Adipocyte (in vitro differentiated cells): ENCODE measurements around the gene OGFOD2.
A peak's percentile ranks its signal among the peaks of the same experiment; 100 is the strongest.

ENCODE experiments used
- DNase-seq: peaks from one replicate; pipeline ENCODE4 v3.0.0-alpha.2; 2015; ENCODE audit warnings: low read depth
- H3K27me3 ChIP-seq: replicated peaks from 2 replicates; pipeline ENCODE4 v1.7.0; 2013; ENCODE audit warnings: mild to moderate bottlenecking, low read length, moderate library complexity; ENCODE audit not compliant: control insufficient read depth, insufficient read depth
- H3K36me3 ChIP-seq: 2 replicates; pipeline ENCODE4 v1.7.0; 2013; ENCODE audit warnings: low read length, mild to moderate bottlenecking, moderate library complexity; ENCODE audit not compliant: control insufficient read depth, insufficient read depth, severe bottlenecking
- H3K4me1 ChIP-seq: 2 replicates; pipeline ENCODE4 v1.7.0; 2013; ENCODE audit warnings: mild to moderate bottlenecking, low read length, moderate library complexity; ENCODE audit not compliant: control insufficient read depth, insufficient read depth
- H3K4me3 ChIP-seq: 2 replicates; pipeline ENCODE4 v1.7.0; 2013; ENCODE audit warnings: mild to moderate bottlenecking, low read length, moderate library complexity
- H3K9ac ChIP-seq: 2 replicates; pipeline ENCODE4 v1.7.0; 2013; ENCODE audit warnings: mild to moderate bottlenecking, low read length, moderate library complexity
- H3K9me3 ChIP-seq: 2 replicates; pipeline ENCODE4 v1.7.0; 2013; ENCODE audit warnings: mild to moderate bottlenecking, low read length, moderate library complexity; ENCODE audit not compliant: control insufficient read depth

Gene OGFOD2

DNA sequence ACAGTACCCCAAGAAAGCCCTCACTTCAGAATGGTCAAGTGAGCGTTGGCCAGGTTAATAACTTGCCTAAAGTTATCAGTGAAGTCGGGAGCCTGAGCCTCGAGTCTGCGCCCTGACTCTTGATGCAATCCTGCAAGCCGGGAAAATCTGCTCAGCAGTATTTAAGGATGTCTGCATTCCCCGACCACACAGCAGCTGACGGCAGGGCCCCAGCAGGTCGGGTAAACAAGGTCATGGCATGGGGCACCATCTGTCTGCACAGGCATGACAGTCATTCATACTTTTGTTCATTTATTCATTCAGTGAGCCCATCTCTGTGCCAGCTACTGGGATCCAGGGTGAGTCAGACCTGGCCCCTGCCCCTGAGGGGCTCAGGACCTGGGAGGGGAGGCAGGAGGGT, 19.9 kb upstream of the OGFOD2 start:
- no peaks in the 10 kb centered on the region for H3K9me3 ChIP-seq
- no peaks in the 10 kb centered on the region for H3K36me3 ChIP-seq
- DNase-seq: no peak
- no peak overlapping the region for H3K4me3 ChIP-seq
- H3K4me1 ChIP-seq: peaks cover 5% of the 10 kb centered on the region
- H3K27me3 ChIP-seq: no peaks in the 10 kb centered on the region
- no peak overlapping the region for H3K9ac ChIP-seq

DNA sequence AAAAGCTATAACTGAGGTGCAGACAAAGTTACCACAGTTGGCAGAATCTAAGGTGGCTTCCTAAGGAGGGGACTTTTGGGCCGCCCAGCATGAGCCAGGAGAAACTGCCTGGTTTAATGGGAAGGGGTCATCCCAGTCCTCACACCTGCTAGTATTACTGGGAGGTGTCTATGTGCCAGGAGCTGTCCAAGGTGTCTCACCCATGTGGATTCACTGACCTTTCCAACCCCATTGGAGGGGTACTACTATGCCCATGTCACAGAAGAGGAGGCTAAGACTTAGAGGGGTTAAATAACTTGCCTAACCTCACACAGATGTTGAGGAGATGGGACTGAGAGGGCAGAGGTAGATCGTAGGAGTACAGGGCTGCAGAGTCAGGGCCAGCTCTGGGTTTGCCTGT, 19.0 kb upstream of the OGFOD2 start:
- H3K9me3 ChIP-seq: no peaks in the 10 kb centered on the region
- no peak for DNase-seq
- H3K4me3 ChIP-seq: no peak overlapping the region
- H3K9ac ChIP-seq: no peak overlapping the region
- H3K36me3 ChIP-seq: no peaks in the 10 kb centered on the region
- peaks cover 5% of the 10 kb centered on the region for H3K4me1 ChIP-seq
- no peaks in the 10 kb centered on the region for H3K27me3 ChIP-seq

DNA sequence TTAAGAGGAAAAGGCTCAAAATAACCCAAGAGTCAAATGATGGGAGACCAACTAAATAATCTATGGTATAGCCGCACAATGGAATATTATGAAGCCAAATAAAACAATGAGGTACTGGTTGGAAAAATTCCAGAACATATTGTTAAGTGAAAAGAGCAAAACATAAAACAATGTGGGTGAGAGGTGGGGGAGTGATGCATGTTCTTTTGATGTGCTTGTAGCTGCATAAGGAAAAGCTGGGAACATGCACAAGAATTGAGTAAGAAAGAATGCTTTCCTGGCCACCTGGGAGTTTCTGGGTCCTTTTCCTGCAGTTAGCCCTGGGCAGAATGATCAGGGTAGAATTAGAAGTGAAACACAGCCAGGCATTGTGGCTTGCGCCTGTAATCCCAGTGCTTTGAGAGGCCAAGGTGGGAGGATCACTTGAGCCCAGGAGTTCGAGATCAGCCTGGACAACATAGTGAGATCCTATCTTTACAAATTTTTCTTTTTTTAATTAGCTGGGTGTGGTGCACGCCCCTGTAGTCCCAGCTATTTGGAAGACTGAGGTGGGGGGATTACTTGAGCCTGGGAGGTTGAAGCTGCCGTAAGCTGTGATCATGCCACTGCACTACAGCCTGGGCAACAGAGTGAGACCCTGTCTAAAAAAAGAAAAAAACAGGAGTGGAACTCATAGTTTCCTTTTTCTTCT, 16.7 kb upstream of the OGFOD2 start:
- Histone ChIP-seq H3K9me3 (no peaks in the 10 kb centered on the region), H3K4me1 (peaks cover 6% of the 10 kb centered on the region), H3K9ac (no peak overlapping the region), H3K36me3 (no peaks in the 10 kb centered on the region), H3K4me3 (no peak overlapping the region), H3K27me3 (no peaks in the 10 kb centered on the region)
- no peak for DNase-seq

DNA sequence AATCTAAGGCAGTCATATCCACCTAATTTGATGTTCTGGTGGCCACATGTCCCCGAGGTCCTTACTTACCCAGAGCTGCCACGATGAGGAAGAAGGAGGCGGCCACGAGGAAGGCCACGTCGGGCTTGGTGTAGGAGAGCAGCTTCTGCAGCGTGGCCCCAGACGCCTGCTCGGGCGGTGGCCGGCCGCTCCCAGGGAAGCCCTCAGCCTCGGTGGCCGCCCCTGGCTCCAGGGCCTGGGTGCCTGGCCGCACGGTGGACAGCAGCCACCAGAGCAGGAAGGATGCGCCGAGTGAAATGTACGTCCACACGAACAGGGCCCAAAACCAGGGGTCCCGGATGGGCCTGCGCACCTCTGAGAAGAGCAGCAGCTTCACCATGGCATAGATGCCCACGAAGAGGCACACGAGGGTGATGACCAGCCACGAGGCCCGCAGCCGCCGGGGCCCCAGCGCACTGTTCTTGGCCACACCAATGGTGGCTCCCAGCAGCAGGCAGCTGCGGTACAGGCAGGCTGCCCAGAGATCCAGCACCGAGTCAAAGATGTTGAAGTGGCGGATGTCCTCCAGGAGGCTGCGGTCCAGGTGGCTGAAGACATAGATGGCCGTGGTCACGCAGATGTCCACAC, 15.4 kb upstream of the OGFOD2 start:
- Histone ChIP-seq H3K9me3 (no peaks in the 10 kb centered on the region), H3K36me3 (no peaks in the 10 kb centered on the region), H3K27me3 (no peaks in the 10 kb centered on the region), H3K4me1 (peaks cover 16% of the 10 kb centered on the region), H3K4me3 (no peak overlapping the region), H3K9ac (no peak overlapping the region)
- no peak for DNase-seq

DNA sequence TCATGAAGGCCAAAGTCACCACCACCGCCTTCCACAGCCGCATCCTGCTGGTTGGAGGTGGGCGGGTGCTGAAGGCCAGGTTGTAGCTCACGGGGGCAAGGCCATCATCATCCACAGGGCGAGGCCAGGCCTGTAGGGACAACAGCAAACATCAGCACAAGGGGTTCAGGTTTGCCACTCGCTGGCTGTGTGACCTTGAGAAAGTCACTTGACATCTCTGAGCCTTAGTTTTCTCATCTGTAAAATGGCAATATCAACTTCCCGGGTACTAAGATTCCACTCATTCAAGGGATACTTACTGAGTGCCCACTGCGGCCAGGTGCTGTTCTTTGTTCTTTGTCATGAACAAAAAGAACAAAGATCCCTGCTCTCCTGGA, 14.9 kb upstream of the OGFOD2 start:
- Histone ChIP-seq H3K4me3 (no peak overlapping the region), H3K4me1 (peaks cover 17% of the 10 kb centered on the region), H3K36me3 (no peaks in the 10 kb centered on the region), H3K9me3 (no peaks in the 10 kb centered on the region), H3K9ac (no peak overlapping the region), H3K27me3 (no peaks in the 10 kb centered on the region)
- no peak for DNase-seq

DNA sequence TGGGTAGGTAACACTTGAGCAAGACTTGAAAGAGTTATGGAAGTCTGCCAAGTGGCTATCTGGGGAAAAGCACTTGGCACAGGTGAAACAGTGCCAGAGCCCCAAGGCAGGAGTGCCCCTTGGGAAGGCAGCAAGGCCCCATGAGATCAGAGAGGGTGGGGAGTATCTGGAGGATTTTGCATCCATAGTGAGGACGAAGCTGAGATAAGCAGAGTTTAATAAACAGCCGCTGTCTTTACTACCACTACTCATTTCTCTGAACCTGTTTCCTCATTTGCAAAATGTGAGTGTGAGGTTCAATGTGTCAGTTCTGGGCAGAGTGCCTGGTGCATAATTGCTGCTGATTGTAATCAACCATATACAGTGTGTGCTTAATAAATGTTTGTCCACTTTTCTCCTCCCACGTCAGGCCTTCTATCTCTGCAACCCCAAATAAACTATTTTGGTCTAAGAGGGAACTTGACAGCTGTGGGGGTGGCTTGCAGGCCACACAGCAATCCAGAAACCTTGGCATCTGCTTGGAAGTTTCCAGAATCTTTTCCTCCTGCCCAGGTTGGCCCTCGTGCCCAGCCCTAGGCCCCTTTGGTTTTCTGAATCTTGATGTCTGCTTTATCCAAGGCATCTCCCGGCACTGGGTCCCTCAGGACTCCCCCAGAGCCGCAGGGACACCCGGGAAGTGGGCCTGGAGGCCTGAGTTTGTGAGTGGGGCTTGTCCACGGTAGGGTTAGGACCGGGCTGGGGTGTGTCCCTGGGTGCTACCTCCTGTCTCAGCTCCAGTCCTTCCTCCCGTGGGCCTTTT, 13.3 kb upstream of the OGFOD2 start:
- H3K4me1 ChIP-seq: peaks cover 26% of the 10 kb centered on the region
- no peaks in the 10 kb centered on the region for H3K9me3 ChIP-seq
- H3K27me3 ChIP-seq: no peaks in the 10 kb centered on the region
- H3K9ac ChIP-seq: no peak overlapping the region
- no peak overlapping the region for H3K4me3 ChIP-seq
- no peaks in the 10 kb centered on the region for H3K36me3 ChIP-seq
- no peak for DNase-seq

DNA sequence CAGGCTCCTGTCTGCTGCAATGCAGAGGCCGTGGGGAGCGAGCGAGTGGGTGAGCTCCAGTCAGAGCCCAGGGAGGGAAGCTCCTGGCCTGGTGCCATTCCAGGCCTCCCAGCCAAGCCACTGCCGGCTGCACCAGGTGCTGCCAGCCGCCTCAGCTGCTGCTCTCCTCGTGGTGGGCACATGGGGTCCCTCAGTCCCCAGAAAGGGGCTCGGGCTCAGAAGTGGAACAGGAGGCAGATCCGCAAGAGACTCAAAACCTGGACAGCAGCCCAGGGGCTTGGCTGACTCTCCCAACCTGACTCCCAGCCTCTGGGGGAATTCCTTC, 11.1 kb upstream of the OGFOD2 start:
- H3K4me3 ChIP-seq: no peak overlapping the region
- H3K4me1 ChIP-seq: peaks cover 22% of the 10 kb centered on the region
- DNase-seq: peak; percentile 20
- H3K9ac ChIP-seq: no peak overlapping the region
- H3K27me3 ChIP-seq: no peaks in the 10 kb centered on the region
- H3K9me3 ChIP-seq: no peaks in the 10 kb centered on the region
- no peaks in the 10 kb centered on the region for H3K36me3 ChIP-seq

DNA sequence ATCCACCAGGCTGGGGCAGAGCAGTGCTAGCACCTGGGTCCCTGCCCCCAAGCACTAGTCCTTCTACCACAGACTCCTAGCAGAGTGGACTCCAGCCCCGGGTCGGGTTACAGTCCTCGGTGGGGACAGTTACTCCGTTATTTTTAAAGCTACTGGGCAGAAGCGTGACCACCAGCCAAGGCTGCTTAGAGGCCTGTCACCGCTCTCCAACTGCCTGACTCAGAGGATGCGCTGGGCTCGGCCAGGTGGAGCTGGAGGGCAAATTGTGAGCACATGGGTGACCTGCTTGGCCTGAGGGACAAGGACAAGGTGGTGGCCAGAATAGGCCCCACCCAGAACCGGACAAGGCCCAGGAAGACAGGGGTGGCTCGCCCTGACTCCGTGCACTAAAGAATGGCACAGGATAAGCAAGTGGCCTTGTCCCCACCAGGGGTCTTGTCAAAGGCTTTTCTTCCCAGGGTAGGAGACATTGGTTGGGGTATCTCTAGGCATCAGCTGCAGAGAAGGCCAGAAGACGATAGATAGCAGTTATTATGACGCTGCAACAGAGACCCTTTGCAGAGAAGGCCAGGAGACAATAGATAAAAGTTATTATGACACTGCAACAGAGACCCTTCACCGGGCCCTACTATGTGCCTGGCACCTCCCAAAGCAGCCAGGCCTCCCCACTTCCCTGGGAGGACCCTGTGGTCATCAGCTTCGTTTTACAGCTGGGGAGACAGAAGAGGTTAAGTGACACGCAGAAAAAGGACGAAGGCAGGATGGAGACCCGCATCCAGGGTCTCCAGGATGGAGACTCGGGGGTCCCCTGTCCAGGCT, 10.4 kb upstream of the OGFOD2 start:
- Histone ChIP-seq H3K36me3 (no peaks in the 10 kb centered on the region), H3K4me1 (peaks cover 22% of the 10 kb centered on the region), H3K27me3 (no peaks in the 10 kb centered on the region), H3K4me3 (no peak overlapping the region), H3K9me3 (no peaks in the 10 kb centered on the region), H3K9ac (no peak overlapping the region)
- no peak for DNase-seq

DNA sequence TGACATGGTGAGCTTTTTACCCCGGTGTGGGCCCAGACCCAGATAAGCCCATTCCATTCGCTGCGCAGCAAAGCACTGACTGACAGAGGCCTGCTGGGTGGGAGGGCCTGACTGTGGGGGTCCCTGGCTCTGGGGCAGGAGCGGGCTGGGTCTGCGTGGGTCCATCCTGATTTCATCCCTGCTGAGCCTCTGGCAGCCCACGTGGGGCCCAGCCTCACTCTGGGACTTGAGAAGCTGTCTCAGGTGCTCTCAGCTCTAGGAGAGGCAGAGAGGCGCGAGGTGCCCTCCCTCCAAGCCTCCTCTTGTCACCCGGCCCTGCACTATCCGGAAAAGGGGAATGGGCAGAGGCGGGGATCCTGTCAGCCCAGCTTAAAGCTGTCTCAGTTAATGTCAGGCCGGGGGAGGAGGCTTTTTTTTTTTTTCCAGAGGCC, 9.7 kb upstream of the OGFOD2 start:
- Histone ChIP-seq H3K36me3 (no peaks in the 10 kb centered on the region), H3K27me3 (no peaks in the 10 kb centered on the region), H3K9me3 (no peaks in the 10 kb centered on the region), H3K4me3 (peak overlapping the region; percentile 88), H3K9ac (peak overlapping the region; percentile 82), H3K4me1 (peaks cover 22% of the 10 kb centered on the region)
- DNase-seq: no peak

DNA sequence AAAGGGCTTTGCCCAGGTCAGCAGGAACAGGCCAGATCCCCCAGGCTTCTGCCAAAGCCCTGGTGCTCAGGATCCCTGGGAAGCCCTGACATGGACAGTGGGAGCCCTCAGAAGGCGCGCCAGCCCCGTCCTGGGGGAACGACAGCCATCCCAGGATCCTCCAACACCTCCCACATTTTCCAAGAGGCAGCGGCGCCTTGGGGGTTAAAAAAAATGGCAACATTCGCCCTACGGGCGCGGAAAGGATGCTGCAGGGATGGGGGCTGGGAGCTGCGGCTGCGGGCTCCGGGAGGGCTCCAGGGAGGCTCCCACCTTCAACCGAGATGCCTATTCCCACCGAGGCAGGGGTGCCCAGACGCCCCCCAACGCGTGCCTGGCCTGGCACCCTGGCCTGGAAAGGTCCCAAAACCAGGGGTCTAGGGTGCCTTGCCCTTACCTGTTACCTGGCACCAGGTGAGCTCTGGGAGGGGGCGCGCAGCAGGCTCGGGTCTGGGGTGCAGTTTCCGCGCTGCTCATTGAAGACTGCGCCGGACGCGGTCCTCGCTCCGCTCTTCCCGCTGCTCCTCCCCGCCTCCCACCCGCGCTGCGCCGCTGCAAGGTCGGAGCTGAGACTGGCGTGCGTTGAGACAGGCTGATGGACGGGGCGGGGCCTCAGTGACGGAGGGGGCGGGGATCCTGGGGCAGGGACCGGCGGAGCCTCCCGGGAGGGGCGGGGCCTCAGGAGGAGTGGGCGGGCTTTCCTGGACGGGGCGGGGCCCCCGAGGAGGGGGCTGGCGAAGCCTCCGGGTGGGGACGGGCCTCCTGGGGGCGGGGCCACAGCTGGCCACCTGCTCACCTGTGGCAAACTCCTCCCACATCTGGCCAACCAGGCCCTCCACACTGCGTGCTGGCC, 8.9 kb upstream of the OGFOD2 start, which contains the start of gene ABCB9:
ABCB9 (minus strand) TSS at position 613 of the 892 bp plus-strand sequence. CDS start 6,228 bp downstream, outside the sequence.
- Histone ChIP-seq H3K4me1 (peaks cover 22% of the 10 kb centered on the region), H3K36me3 (no peaks in the 10 kb centered on the region), H3K9me3 (no peaks in the 10 kb centered on the region), H3K27me3 (no peaks in the 10 kb centered on the region), H3K9ac (peak within 1 kb of the TSS; percentile 82), H3K4me3 (peak within 1 kb of the TSS; percentile 88)
- peak; percentile 97 for DNase-seq
